HepG2 (cell line): ENCODE results near the gene PHB1. TPM values are rescaled to one million over a fixed set of nuclear protein-coding genes. Genes with fewer than 3 reads are reported as not detected.

ENCODE experiments used
- ATAC-seq: fragments of 200-7000 bp; cut with Tn5 transposase; 3 replicates; pipeline ENCODE4 v1.9.1; 2020; ENCODE audit warnings: mild to moderate bottlenecking, moderate library complexity
- BruUV-seq: library from RNA; stranded (reverse); fragments of 400-500 nt; replicated peaks from 2 replicates; lab custom pipeline; 2021; lab: Mats Ljungman, UMichigan
- CTCF ChIA-PET: fragments of 300-600 bp; formaldehyde crosslinking; extraction: SDS; loops from one replicate; lab custom pipeline; 2021; ENCODE audit warnings: low total read pairs, inconsistent platforms, low intra/inter-chr PET ratio; lab: Yijun Ruan, JAX
- POLR2A ChIA-PET: fragments of 350-600 bp; sonication (Branson Sonifier 250); formaldehyde crosslinking; loops from one replicate; lab custom pipeline; 2020; ENCODE audit warnings: antibody characterized with exemption, inconsistent platforms; lab: Yijun Ruan, JAX
- DNase-seq: peaks from one replicate; pipeline ENCODE4 v3.0.0-alpha.2; 2015; ENCODE audit warnings: low spot score
- FAIRE-seq: peaks from 3 replicates; lab custom pipeline; 2011; peaks lifted over from hg19 to GRCh38; lab: Jason Lieb, UNC
- H2AFZ ChIP-seq: one replicate; pipeline ENCODE4 v1.6.1; 2011; ENCODE audit warnings: low read length, inconsistent platforms
- H3K27ac ChIP-seq: fragments of 300-600 bp; 3 replicates; pipeline ENCODE4 v1.8.0; 2011; ENCODE audit warnings: mixed run types, mild to moderate bottlenecking, mixed read lengths, low read length, inconsistent platforms; ENCODE audit not compliant: insufficient read depth; ENCODE audit errors: extremely low read length
- H3K27me3 ChIP-seq, 2 experiments: fragments of 200-600 bp in 1 of 2; 2 replicates in 1 of 2; 3 replicates in 1 of 2; pipeline versions ENCODE4 v1.6.0 to v1.8.0; 2011; ENCODE audit warnings: low read length in 2 of 2, mild to moderate bottlenecking in 2 of 2, moderate library complexity in 2 of 2, inconsistent platforms in 1 of 2; ENCODE audit not compliant: insufficient read depth in 2 of 2, control insufficient read depth in 1 of 2
- H3K36me3 ChIP-seq, 2 experiments: fragments of 200-600 bp in 1 of 2; replicated peaks in 1 of 2; 2 replicates in 1 of 2; 3 replicates in 1 of 2; pipeline versions ENCODE4 v1.5.1 to v1.8.0; 2011; ENCODE audit warnings: low read length in 2 of 2, inconsistent platforms in 1 of 2; ENCODE audit not compliant: insufficient read depth in 2 of 2, control insufficient read depth in 1 of 2
- H3K4me1 ChIP-seq: 2 replicates; pipeline ENCODE4 v1.5.1; 2012; ENCODE audit warnings: low read length, inconsistent platforms; ENCODE audit not compliant: insufficient read depth
- H3K4me2 ChIP-seq: 2 replicates; pipeline ENCODE4 v1.6.0; 2011; ENCODE audit warnings: low read depth, low read length, inconsistent platforms
- H3K4me3 ChIP-seq, 3 experiments: fragments of 200-600 bp in 1 of 3; sonication (generic), shearing (Covaris generic) in 1 of 3; replicated peaks in 1 of 3; 2 replicates each; pipeline ENCODE4 v1.5.1; 2011 to 2016; ENCODE audit warnings: low read length in 3 of 3, inconsistent platforms in 2 of 3, low read depth in 2 of 3, mild to moderate bottlenecking in 2 of 3, control low read depth in 1 of 3, mixed read lengths in 1 of 3; ENCODE audit not compliant: insufficient read depth in 1 of 3
- H3K79me2 ChIP-seq: one replicate; pipeline ENCODE4 v1.6.1; 2011; ENCODE audit warnings: low read length, inconsistent platforms; ENCODE audit not compliant: insufficient read depth
- H3K9ac ChIP-seq: 2 replicates; pipeline ENCODE4 v1.6.0; 2011; ENCODE audit warnings: mild to moderate bottlenecking, low read depth, low read length, inconsistent platforms; ENCODE audit not compliant: insufficient read depth
- H3K9me3 ChIP-seq: 2 replicates; pipeline ENCODE4 v1.5.1; 2012; ENCODE audit warnings: mild to moderate bottlenecking, low read length
- H4K20me1 ChIP-seq: 2 replicates; pipeline ENCODE4 v1.6.0; 2011; ENCODE audit warnings: inconsistent platforms, mild to moderate bottlenecking, low read length, moderate library complexity; ENCODE audit not compliant: insufficient read depth
- KDM5B ChIP-seq: sonication (generic); formaldehyde crosslinking; IDR thresholded peaks from 2 replicates; pipeline ENCODE4 v1.4.0; 2020; ENCODE audit warnings: missing genetic modification reagents, mild to moderate bottlenecking, borderline replicate concordance
- NFKBIZ ChIP-seq: IDR thresholded peaks from 2 replicates; pipeline ENCODE4 v1.6.1; 2018; ENCODE audit warnings: missing genetic modification reagents, missing compliant biosample characterization
- NFYB ChIP-seq: sonication (generic); formaldehyde crosslinking; IDR thresholded peaks from 2 replicates; pipeline ENCODE4 v1.4.0; 2020; ENCODE audit warnings: missing genetic modification reagents
- NRL ChIP-seq: sonication (generic); formaldehyde crosslinking; IDR thresholded peaks from 2 replicates; pipeline ENCODE4 v1.5.0; 2020; ENCODE audit warnings: missing genetic modification reagents, mild to moderate bottlenecking, moderate library complexity, borderline replicate concordance
- SATB2 ChIP-seq: sonication (generic); formaldehyde crosslinking; IDR thresholded peaks from 2 replicates; pipeline ENCODE4 v1.5.0; 2020; ENCODE audit warnings: missing genetic modification reagents
- ZBTB49 ChIP-seq: sonication (generic); formaldehyde crosslinking; IDR thresholded peaks from 2 replicates; pipeline ENCODE4 v1.4.0; 2020; ENCODE audit warnings: missing genetic modification reagents, borderline replicate concordance
- ZMAT5 ChIP-seq: sonication (generic); formaldehyde crosslinking; IDR thresholded peaks from 2 replicates; pipeline ENCODE4 v1.5.0; 2020; ENCODE audit warnings: mild to moderate bottlenecking, low read depth, missing genetic modification reagents, borderline replicate concordance
- ZNF326 ChIP-seq: sonication (generic); formaldehyde crosslinking; IDR thresholded peaks from 2 replicates; pipeline ENCODE4 v1.4.0; 2020; ENCODE audit warnings: missing genetic modification reagents, borderline replicate concordance
- ZNF558 ChIP-seq: sonication (generic); formaldehyde crosslinking; IDR thresholded peaks from 2 replicates; pipeline ENCODE4 v1.9.0; 2022; ENCODE audit warnings: mild to moderate bottlenecking, missing genetic modification reagents, borderline replicate concordance
- ZNF782 ChIP-seq: sonication (generic); formaldehyde crosslinking; IDR thresholded peaks from 2 replicates; pipeline ENCODE4 v1.4.0; 2020; ENCODE audit warnings: missing genetic modification reagents, mild to moderate bottlenecking, borderline replicate concordance
- WGBS: methylation state at CpG from one replicate; pipeline ENCODE4 v1.1.6; 2017; ENCODE audit warnings: low lambda C conversion rate; 5-methylcytosine and 5-hydroxymethylcytosine counted together
- in situ Hi-C: cut with HindIII; loops from 2 replicates; pipeline ENCODE4 v1.10.0; 2017; ENCODE audit warnings: low pct_unique_long_range_greater_than_20kb; ENCODE audit not compliant: extremely low pct_ligation_motif_present
- intact Hi-C: fragments of 100-400 bp; cut with micrococcal nuclease; formaldehyde crosslinking; loops from one replicate; pipeline ENCODE4 v1.10.0; 2022; ENCODE audit not compliant: unreplicated experiment
- polyA plus RNA-seq, 8 experiments: library from polyadenylated mRNA; depleted of rRNA in 3 of 8; stranded (reverse) in 7 of 8; unstranded in 1 of 8; fragments of >200 nt; fragmentation: Illumina TruSeq in 4 of 8; extraction: Trizol in 4 of 8; gene quantifications; 2 replicates each; pipeline versions ENCODE4 v1.2.1 to v1.2.3, GENCODE V29; 2011 to 2016; ENCODE audit warnings: low read depth in 4 of 8, missing spikeins in 1 of 8, mixed read lengths in 1 of 8; ENCODE audit not compliant: insufficient read depth in 1 of 8
- total RNA-seq, 5 experiments: library from RNA; depleted of rRNA; stranded (reverse); fragments of >200 nt; fragmentation: Illumina TruSeq; extraction: Trizol; gene quantifications; 2 replicates each; pipeline ENCODE4 v1.2.3, GENCODE V29; 2016; ENCODE audit warnings: low read depth in 1 of 5
- TF ChIP-seq, protein P1 (sequence below): sonication (generic); formaldehyde crosslinking; IDR thresholded peaks from 2 replicates; pipeline ENCODE4 v1.4.0; 2020; ENCODE audit warnings: missing genetic modification reagents
- TF ChIP-seq, protein P2 (sequence below): sonication (generic); formaldehyde crosslinking; IDR thresholded peaks from 2 replicates; pipeline ENCODE4 v1.5.0; 2020; ENCODE audit warnings: mild to moderate bottlenecking, missing genetic modification reagents

The PHB1 gene
- total and polyA plus RNA-seq, 2 of the 13 experiments (the other 11 are each of a cell fraction or from before 2014, with no cell fraction given): 515 to 688 TPM

DNA sequence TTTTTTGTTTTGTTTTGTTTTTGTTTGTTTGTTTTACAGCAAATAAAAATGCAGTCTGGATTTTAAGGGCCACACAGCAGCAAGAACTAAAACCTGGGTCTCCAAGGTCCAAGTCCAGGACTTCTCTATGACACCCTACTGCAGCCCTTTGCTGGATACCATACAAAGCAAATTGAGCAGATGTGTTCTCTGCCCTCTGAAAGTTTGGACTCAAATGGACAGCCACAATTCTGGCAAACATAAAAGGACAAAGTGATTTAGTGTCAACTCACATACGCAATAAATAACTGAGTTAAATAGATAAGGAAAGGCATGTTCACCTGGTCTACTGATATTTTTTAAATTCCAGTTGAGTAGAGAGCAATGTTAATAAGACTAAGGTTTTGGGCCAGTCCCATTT lies 44.9 kb downstream of the PHB1 start (continued):
- TF ChIP-seq, protein P1, sequence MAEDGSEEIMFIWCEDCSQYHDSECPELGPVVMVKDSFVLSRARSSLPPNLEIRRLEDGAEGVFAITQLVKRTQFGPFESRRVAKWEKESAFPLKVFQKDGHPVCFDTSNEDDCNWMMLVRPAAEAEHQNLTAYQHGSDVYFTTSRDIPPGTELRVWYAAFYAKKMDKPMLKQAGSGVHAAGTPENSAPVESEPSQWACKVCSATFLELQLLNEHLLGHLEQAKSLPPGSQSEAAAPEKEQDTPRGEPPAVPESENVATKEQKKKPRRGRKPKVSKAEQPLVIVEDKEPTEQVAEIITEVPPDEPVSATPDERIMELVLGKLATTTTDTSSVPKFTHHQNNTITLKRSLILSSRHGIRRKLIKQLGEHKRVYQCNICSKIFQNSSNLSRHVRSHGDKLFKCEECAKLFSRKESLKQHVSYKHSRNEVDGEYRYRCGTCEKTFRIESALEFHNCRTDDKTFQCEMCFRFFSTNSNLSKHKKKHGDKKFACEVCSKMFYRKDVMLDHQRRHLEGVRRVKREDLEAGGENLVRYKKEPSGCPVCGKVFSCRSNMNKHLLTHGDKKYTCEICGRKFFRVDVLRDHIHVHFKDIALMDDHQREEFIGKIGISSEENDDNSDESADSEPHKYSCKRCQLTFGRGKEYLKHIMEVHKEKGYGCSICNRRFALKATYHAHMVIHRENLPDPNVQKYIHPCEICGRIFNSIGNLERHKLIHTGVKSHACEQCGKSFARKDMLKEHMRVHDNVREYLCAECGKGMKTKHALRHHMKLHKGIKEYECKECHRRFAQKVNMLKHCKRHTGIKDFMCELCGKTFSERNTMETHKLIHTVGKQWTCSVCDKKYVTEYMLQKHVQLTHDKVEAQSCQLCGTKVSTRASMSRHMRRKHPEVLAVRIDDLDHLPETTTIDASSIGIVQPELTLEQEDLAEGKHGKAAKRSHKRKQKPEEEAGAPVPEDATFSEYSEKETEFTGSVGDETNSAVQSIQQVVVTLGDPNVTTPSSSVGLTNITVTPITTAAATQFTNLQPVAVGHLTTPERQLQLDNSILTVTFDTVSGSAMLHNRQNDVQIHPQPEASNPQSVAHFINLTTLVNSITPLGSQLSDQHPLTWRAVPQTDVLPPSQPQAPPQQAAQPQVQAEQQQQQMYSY: peak; percentile 79; the same call in 1 of the 2 replicates

GRCh38 chr17:49369089-49369488 lies 45.6 kb downstream of the PHB1 start:
- H3K79me2 ChIP-seq: no peaks in the 10 kb centered on the region
- WGBS: 12% methylated on average over 1 of the region's 1 CpG
- H3K36me3 ChIP-seq: no peaks in the 10 kb centered on the region
- ATAC-seq (no peak), FAIRE-seq (no peak), DNase-seq (no peak)
- intact Hi-C loops (no loop called here), in situ Hi-C loops (no loop called here)
- H3K27ac ChIP-seq: no peak overlapping the region
- POLR2A ChIA-PET: no interaction called here
- no peaks in the 10 kb centered on the region for H4K20me1 ChIP-seq
- BruUV-seq: no TSS peak
- CTCF ChIA-PET: interaction anchor here (2.4 kb wide), 1 partner anchor 54 kb away, joined by 7 read pairs; no protein-coding TSS in a partner anchor
- H3K27me3 ChIP-seq: no peaks in the 10 kb centered on the region; a peak in 1 of 5 replicates
- no peak overlapping the region for H2AFZ ChIP-seq
- no peak overlapping the region for H3K9ac ChIP-seq
- no peak overlapping the region for H3K4me3 ChIP-seq
- H3K9me3 ChIP-seq: no peaks in the 10 kb centered on the region
- H3K4me2 ChIP-seq: no peak overlapping the region
- H3K4me1 ChIP-seq: peaks cover 24% of the 10 kb centered on the region
- TF ChIP-seq ZNF326 (CRISPR knock-in tag) (no peak), ZBTB49 (CRISPR knock-in tag) (no peak), NRL (CRISPR knock-in tag) (no peak), KDM5B (CRISPR knock-in tag) (no peak), NFKBIZ (CRISPR knock-in tag) (no peak), NFYB (CRISPR knock-in tag) (no peak), SATB2 (no peak), ZNF558 (CRISPR knock-in tag) (no peak), ZMAT5 (no peak), ZNF782 (CRISPR knock-in tag) (no peak)
- TF ChIP-seq, protein P2, sequence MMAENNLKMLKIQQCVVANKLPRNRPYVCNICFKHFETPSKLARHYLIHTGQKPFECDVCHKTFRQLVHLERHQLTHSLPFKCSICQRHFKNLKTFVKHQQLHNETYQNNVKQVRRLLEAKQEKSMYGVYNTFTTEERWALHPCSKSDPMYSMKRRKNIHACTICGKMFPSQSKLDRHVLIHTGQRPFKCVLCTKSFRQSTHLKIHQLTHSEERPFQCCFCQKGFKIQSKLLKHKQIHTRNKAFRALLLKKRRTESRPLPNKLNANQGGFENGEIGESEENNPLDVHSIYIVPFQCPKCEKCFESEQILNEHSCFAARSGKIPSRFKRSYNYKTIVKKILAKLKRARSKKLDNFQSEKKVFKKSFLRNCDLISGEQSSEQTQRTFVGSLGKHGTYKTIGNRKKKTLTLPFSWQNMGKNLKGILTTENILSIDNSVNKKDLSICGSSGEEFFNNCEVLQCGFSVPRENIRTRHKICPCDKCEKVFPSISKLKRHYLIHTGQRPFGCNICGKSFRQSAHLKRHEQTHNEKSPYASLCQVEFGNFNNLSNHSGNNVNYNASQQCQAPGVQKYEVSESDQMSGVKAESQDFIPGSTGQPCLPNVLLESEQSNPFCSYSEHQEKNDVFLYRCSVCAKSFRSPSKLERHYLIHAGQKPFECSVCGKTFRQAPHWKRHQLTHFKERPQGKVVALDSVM (CRISPR knock-in tag): peak; percentile 28; the same call in 1 of the 2 replicates
